Measurements from ENCODE around the gene DPP7.

DNA sequence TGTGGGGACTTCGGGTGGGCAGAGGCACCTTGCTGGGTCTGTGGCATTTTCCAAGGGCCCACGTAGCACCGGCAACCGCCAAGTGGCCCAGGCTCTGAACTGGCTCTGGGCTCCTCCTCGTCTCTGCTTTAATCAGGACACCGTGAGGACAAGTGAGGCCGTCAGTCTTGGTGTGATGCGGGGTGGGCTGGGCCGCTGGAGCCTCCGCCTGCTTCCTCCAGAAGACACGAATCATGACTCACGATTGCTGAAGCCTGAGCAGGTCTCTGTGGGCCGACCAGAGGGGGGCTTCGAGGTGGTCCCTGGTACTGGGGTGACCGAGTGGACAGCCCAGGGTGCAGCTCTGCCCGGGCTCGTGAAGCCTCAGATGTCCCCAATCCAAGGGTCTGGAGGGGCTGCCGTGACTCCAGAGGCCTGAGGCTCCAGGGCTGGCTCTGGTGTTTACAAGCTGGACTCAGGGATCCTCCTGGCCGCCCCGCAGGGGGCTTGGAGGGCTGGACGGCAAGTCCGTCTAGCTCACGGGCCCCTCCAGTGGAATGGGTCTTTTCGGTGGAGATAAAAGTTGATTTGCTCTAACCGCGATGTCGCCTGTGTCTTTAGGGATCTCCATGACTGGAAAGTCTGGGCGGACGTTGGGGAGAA lies 5.8 kb downstream of the DPP7 start:
- TF ChIP-seq, protein P1, sequence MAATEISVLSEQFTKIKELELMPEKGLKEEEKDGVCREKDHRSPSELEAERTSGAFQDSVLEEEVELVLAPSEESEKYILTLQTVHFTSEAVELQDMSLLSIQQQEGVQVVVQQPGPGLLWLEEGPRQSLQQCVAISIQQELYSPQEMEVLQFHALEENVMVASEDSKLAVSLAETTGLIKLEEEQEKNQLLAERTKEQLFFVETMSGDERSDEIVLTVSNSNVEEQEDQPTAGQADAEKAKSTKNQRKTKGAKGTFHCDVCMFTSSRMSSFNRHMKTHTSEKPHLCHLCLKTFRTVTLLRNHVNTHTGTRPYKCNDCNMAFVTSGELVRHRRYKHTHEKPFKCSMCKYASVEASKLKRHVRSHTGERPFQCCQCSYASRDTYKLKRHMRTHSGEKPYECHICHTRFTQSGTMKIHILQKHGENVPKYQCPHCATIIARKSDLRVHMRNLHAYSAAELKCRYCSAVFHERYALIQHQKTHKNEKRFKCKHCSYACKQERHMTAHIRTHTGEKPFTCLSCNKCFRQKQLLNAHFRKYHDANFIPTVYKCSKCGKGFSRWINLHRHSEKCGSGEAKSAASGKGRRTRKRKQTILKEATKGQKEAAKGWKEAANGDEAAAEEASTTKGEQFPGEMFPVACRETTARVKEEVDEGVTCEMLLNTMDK (IDR thresholded peaks at IDR 0.05; ENCODE audit: borderline replicate concordance, insufficient read depth, low read depth, low read length, poor library complexity, severe bottlenecking), result no peak
- TF ChIP-seq RNF219 (CRISPR knock-in tag; IDR thresholded peaks at IDR 0.05), result no peak
- TF ChIP-seq CEBPZ (IDR thresholded peaks at IDR 0.05; ENCODE audit: borderline replicate concordance, low read depth, low read length), result no peak
- no peak for TF ChIP-seq CEBPB (tag; IDR thresholded peaks at IDR 0.05)
- TF ChIP-seq JUN (IDR thresholded peaks at IDR 0.05; ENCODE audit: borderline replicate concordance, low read depth, low read length), result no peak
- TF ChIP-seq JUN (CRISPR knock-in tag; IDR thresholded peaks at IDR 0.05; ENCODE audit: borderline replicate concordance), result no peak
- no peak for TF ChIP-seq ZFX (CRISPR knock-in tag; IDR thresholded peaks at IDR 0.05)
- TF ChIP-seq EZH2 (IDR thresholded peaks at IDR 0.05; ENCODE audit: borderline replicate concordance, low read depth, low read length), result no peak

Measured in K562 (cell line).